Peyer's patch (tissue), 4 donors: ENCODE data around the gene RPL7A.

Experiments used
- POLR2A ChIP-seq, 2 donors: fragments of 450-650 bp; IDR thresholded peaks; one replicate each; pipeline ENCODE4 v1.5.1; 2017; ENCODE audit warnings: antibody characterized with exemption in 2 of 2, mild to moderate bottlenecking in 2 of 2, moderate library complexity in 2 of 2
- TF ChIP-seq, protein P1 (sequence below), 6 experiments: fragments of 450-650 bp in 4 of 6; fragments of 200-600 bp in 2 of 6; sonication (generic) in 1 of 6; IDR thresholded peaks; one replicate each; pipeline ENCODE4 v1.5.1; 2017 to 2019; ENCODE audit warnings: antibody characterized with exemption in 6 of 6, mild to moderate bottlenecking in 3 of 6, moderate library complexity in 1 of 6

DNA sequence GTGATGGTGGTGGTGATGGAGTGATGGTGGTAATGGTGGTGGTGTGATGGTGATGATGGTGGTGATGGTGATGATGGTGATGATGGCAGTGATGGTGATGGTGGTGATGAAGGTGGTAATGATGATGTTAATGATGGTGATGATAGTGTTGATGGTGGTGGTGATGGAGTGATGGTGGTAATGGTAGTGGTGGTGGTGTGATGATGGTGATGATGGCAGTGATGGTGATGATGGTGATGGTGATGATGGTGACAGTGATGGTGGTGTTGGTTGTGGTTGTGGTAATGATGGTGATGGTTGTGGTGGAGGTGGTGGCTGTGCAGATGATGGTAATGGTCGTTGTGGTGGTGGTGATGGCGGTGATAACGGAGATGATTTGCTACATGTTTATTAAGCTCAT, 35.4 kb downstream of the RPL7A start:
- TF ChIP-seq, protein P1, sequence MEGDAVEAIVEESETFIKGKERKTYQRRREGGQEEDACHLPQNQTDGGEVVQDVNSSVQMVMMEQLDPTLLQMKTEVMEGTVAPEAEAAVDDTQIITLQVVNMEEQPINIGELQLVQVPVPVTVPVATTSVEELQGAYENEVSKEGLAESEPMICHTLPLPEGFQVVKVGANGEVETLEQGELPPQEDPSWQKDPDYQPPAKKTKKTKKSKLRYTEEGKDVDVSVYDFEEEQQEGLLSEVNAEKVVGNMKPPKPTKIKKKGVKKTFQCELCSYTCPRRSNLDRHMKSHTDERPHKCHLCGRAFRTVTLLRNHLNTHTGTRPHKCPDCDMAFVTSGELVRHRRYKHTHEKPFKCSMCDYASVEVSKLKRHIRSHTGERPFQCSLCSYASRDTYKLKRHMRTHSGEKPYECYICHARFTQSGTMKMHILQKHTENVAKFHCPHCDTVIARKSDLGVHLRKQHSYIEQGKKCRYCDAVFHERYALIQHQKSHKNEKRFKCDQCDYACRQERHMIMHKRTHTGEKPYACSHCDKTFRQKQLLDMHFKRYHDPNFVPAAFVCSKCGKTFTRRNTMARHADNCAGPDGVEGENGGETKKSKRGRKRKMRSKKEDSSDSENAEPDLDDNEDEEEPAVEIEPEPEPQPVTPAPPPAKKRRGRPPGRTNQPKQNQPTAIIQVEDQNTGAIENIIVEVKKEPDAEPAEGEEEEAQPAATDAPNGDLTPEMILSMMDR (IDR thresholded peaks at IDR 0.05), result no peak
- no peak for TF ChIP-seq POLR2A (IDR thresholded peaks at IDR 0.05)
